SKM-1 treated with dmso at 0.1 percent for 144 hours (cell line): Measurements from ENCODE around the gene PPP1R14C.

Experiments
- DNase-seq: peaks from one replicate; lab custom pipeline; 2025; ENCODE audit not compliant: unreplicated experiment; lab: John Stamatoyannopoulos, UW

Gene PPP1R14C, protein sequence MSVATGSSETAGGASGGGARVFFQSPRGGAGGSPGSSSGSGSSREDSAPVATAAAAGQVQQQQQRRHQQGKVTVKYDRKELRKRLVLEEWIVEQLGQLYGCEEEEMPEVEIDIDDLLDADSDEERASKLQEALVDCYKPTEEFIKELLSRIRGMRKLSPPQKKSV

DNA sequence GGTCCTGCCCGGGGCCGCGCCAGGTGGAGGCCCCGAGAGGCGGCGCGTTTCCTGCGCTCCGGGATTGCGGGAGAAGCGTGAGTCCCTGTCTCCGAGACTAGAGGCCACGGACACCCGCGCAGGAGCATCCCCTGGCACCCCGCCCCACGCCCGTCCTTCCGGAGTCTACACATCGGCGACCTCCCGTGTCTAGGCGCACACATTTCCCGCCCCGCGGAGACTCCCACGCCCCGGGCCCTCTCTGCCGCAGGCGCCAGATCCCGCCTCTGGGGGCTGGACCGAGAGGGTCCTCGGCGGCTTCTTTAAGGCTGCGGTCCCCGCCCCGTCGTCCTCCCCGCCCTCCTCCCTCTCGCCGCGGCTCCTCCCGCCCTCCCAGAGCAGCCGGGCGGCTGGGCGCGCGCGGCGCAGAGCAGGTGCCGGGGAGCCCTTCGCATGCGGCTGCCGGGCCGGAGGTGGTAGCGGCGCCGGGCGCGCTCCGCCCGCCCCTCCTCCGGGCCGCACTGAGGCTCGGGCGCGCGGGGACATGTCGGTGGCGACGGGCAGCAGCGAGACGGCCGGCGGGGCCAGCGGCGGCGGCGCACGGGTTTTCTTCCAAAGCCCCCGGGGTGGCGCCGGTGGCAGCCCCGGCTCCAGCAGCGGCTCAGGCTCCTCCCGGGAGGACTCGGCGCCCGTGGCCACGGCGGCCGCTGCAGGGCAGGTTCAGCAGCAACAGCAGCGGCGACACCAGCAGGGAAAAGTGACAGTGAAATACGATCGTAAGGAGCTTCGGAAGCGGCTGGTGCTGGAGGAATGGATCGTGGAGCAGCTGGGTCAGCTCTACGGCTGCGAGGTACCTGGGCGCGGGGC is at the start of gene PPP1R14C:
PPP1R14C (plus strand) TSS at position 375 of the 846 bp plus-strand sequence; CDS start at position 524, 149 bp downstream.
- DNase-seq: peak; percentile 43

DNA sequence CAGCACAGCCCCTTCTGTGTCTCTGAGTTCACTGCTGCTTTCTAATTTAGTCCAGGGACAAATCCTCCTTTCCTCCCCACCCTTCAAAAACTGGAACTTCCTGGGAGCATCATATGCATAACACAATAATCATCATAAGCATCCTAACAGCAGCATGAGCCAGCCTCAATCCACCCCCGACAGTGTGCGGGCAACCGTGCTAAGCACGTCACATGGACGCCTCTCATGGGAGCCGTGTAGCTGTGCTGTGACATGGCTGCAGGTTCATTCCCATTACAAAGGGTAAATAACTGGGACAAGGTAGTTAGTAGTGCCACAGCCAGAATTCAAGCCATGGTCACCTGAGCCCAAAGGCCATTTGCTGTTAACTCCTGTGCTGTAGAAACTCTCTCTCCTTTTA is 49.4 kb upstream of the PPP1R14C start:
- no peak for DNase-seq

DNA sequence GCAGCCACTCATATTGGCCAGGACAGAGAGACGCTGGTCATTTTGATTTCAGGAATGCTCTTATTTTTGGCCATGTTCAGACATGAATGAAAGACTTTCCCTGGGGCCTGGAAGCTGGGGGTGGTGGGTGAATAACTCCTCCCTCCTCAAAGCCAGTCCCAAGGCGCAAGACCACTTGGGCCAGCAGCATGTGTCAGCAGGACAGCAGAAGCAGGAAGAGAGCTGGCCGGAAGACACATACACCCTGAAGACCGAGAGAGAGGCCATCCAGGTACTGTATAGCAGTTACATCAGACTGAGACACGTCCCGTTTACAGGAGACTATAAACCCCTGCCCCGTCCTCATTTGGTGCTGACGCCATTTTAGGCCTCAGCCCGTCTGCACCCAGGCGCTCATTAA is 44.7 kb upstream of the PPP1R14C start:
- no peak for DNase-seq

DNA sequence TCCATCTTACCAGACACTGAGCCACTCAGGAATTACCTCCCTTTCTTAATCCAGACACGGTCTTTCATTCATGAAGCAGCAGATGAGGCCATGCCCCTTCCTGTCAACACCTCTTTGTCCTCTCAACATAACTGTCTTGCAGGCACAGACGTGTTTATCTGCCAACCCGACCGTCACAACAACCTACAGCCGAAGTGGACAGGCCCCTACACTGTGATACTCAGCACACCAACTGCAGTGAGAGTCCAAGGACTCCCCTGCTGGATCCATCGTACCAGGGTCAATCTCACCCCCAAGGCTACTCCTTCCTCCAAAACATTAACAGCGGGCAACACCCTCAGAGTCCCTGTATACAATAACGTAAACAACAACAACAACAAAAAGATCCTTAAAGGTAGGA is 43.3 kb upstream of the PPP1R14C start:
- DNase-seq: no peak

DNA sequence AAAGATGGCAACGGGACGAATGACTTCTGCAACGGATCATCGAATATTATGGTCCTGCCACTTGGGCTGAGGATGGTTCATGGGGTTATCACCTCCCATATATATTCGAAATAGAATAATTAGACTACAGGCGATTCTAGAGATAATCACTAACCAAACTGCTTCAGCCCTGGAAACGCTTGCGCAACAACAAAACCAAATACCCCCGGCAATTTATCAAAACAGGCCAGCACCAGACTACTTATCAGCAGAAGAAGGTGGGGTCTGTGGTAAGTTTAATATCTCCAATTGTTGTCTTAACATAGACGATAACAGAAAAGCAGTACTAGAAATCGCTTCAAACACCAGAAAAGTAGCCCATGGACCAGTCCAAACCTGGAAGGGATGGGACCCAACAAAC is 42.9 kb upstream of the PPP1R14C start:
- no peak for DNase-seq

GRCh38 chr6:150100745-150101144 is 42.1 kb upstream of the PPP1R14C start:
- DNase-seq: no peak

DNA sequence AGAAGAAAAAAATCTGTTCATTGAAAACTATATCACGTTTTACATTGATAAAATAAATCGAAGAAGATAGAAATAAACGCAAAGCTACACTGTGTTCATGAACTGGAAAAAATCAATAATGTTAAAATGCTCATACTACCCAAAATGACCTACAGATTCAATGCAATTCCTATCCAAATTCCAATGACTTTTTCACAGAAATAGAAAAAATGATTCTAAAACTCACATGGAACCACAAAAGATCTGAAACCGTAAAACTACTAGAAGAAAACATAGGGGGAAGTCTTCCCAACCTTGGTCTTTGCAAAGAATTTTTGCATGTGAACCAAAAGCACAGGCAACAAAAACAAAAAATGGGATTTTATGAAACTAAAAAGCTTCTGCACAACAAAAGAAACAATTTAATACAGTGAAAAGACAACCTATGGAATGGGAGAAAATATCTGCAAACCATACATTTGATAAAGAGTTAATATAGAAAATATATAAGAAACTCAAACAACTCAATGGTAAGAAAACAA is 40.0 kb upstream of the PPP1R14C start:
- no peak for DNase-seq

- DNase-seq: no peak
Measured at GRCh38 chr6:150112233-150112632, 30.6 kb upstream of the PPP1R14C start.

GRCh38 chr6:150115769-150116168 is 27.1 kb upstream of the PPP1R14C start:
- DNase-seq: no peak

DNA sequence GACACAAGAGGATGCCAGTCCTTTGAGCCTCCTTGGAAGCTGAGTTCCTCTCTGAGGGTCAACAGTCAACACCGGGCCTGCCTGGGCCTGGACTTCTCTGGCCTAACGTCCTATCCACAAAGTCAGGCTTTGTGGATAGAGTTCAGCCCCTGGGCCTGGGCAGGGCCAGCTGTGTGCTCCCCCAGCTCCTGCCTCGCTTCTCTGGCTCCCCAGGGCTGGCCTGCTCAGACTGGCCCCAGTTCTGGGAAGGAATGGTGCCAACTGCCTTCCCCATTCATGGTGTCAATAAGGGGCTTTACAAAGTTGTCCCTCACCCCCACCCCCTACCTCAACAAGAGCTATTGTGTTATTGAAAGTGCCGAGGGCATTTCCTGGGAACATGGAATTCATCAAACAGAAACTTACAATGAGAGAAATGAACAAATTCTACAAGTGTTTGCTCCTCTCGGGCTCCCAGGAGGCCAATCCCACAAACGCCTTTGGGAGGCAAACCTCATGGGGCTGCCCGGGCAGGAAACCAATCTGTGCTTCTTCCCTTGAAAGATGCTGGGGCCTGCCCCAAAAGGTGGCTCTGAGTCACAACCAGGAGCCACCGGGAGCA is 26.5 kb upstream of the PPP1R14C start:
- no peak for DNase-seq

DNA sequence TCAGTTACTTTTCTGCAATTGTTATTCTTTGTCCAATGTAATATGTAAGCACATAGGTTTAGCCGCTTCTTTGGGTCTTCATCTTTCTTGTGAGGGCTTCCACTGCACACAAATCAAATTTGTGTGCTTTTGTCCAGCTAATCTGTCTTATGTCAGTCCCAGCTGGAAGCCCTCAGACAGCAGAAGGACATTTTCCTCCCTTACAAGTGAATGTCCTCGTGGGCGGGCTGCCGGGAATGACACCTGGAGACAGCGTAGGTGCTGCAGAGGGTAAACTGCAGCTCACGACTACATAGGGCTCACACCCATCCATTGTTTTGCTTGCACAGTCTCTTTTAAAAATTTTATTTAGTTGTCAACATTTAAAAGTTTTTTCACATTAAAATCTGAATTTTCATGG is 24.6 kb upstream of the PPP1R14C start:
- no peak for DNase-seq

DNA sequence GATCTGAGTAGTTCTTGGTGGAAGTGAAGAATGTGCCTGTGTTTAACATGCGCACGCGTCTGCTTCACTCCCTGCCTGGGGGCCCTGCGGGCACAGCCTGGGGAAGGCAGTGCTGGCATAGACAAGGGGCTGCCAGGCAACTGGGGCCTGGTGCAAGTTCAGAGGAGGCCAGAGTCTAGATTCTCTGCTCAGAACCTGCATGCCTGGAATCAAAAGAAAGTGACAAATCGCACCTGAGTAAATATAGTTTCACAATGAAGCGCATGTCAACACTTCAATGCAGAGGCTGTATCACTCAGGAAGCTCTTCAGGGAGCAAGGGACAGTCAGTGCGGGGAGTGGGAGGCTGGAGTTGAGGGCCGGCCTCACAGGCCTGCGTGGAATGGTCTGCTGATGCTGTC is 24.2 kb upstream of the PPP1R14C start:
- no peak for DNase-seq

DNA sequence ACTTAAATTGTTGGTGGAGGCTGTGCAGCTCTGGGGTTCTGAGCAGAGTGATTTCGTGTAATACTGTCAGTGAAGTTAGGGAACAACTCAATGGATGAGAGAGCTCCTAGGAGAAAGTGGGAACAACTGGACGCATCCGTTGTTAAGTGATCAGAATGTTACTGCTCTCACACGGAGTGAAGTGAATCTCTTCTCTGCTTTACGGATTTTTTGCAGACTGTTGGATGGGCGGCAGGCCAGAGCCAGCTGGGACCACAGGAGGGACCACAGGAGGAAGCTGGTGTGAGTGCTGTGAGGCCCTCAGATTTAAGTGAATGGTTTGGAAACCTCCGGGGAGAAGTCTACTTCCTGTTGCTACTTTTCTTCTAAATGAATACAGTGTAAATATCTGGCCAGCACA is 23.7 kb upstream of the PPP1R14C start:
- peak; percentile 61 for DNase-seq

- DNase-seq: no peak
Measured at GRCh38 chr6:150123645-150124044, 19.2 kb upstream of the PPP1R14C start.

DNA sequence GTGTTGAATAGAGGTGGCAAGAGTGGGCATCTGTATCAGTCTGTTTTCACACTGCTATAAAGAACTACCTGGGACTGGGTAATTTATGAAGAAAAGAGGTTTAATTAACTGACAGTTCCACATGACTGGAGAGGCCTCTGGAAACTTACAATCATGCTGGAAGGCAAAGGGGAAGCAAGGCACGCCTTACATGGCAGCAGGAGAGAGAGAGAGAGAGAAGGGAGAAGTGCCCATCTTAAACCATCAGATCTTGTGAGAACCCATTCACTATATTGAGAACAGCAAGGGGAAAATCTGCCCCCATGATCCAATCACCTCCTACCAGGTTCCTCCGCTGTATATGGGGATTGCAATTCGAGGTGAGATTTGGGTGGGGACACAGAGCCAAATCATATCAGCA is 18.6 kb upstream of the PPP1R14C start:
- DNase-seq: no peak

GRCh38 chr6:150126641-150127291 is 16.1 kb upstream of the PPP1R14C start:
- DNase-seq: no peak

DNA sequence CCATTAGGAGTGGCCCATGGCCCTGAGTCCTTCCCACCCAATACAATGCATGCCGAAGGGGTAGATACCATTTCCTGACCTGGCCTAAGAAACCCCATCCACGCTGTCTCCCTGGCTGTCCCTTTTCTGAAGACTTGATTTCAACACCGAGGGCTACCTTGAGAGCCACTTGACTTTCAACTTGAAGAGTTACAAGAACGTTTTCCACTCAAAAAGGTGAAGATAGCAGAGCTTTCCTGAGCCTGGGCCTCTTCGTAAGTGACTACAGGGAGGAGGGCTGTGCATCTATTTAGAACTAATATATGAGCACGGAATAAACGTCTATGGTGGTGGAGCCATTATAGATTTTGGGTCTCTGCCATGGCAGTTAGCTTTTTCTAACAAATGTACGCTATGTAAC is 14.4 kb upstream of the PPP1R14C start:
- no peak for DNase-seq

GRCh38 chr6:150129616-150130505 is 13.0 kb upstream of the PPP1R14C start:
- no peak for DNase-seq

GRCh38 chr6:150133686-150134085 is 9.2 kb upstream of the PPP1R14C start:
- DNase-seq: no peak

DNA sequence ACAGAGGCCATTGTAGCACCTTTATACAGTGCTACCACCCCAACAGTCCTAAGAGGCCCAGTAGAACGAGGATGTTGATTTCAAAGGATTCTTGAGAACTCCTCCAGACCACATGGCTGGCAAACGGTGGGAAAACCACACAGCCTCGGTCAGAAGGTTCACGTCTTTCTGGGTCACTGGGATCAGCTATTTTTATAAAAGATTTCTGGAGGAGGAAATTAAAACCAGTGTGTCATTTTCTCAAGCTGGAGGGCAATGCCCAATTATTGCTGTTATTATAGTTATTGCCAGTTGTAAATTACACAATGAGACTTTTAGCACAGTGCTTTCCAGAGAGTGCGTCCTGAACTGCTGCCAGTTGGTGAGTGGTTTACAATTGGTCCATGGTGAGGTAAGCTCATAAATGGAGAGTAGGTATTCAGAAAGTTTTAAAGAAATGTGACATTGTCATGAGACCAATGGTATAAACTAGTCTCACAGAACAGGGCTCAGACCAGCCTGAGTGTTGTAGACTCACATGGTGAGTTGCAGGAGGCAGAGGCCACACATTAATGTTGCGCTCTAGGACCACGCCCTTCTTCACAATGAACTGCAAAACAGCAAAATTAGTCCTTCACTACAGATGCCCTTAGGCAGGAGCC is 8.4 kb upstream of the PPP1R14C start:
- no peak for DNase-seq
